ENCODE results near the gene DGKG.

- TF ChIP-seq EZH2 (IDR thresholded peaks at IDR 0.05; ENCODE audit: borderline replicate concordance, insufficient read depth, low read depth, low read length, poor library complexity, severe bottlenecking) = no peak
- no peak for TF ChIP-seq CTCF (IDR thresholded peaks at IDR 0.05)
Measured at GRCh38 chr3:186283651-186284348, 78.2 kb downstream of the DGKG start.

Data from B cell (primary cell).